MV-4-11 (cell line): ENCODE measurements around the gene VPS35.
"Not testable (repeated sequence)": the region's sequence is repeated elsewhere in the genome, so short reads cannot be mapped to it uniquely, and the experiment has no call there.

Experiments used
- DNase-seq: peaks from one replicate; lab custom pipeline; 2025; lab: John Stamatoyannopoulos, UW

VPS35 gene

GRCh38 chr16:46658925-46659324, 30.1 kb downstream of the VPS35 start:
- peak; percentile 100 for DNase-seq

GRCh38 chr16:46651305-46651704, 37.7 kb downstream of the VPS35 start:
- no peak for DNase-seq

GRCh38 chr16:46650254-46650623, 38.7 kb downstream of the VPS35 start:
- no peak for DNase-seq

GRCh38 chr16:46649588-46650253, 39.3 kb downstream of the VPS35 start:
- DNase-seq, result no peak

- no peak for DNase-seq
Observed at GRCh38 chr16:46648656-46649055, 40.3 kb downstream of the VPS35 start.

GRCh38 chr16:46638947-46639925, 49.7 kb downstream of the VPS35 start:
- DNase-seq, result peak; percentile 56

GRCh38 chr16:46632778-46633733, 55.9 kb downstream of the VPS35 start:
- no peak for DNase-seq

GRCh38 chr16:46629331-46630219, 59.4 kb downstream of the VPS35 start:
- DNase-seq, result peak; percentile 42

- DNase-seq, result no peak
Observed at GRCh38 chr16:46627746-46628145, 61.2 kb downstream of the VPS35 start.

- DNase-seq, result not testable (repeated sequence)
Observed at GRCh38 chr16:46626681-46627080, 62.3 kb downstream of the VPS35 start.

- not testable (repeated sequence) for DNase-seq
Observed at GRCh38 chr16:46624862-46625261, 64.1 kb downstream of the VPS35 start.

GRCh38 chr16:46623707-46624106, 65.3 kb downstream of the VPS35 start:
- DNase-seq, result not testable (repeated sequence)

GRCh38 chr16:46623246-46623645, 65.7 kb downstream of the VPS35 start:
- DNase-seq, result not testable (repeated sequence)

- peak; percentile 55 for DNase-seq
Observed at GRCh38 chr16:46621934-46622676, 66.9 kb downstream of the VPS35 start.

- DNase-seq, result peak; percentile 86
Observed at GRCh38 chr16:46621006-46621933, 67.7 kb downstream of the VPS35 start, which contains the start of gene SHCBP1. SHCBP1 (minus strand) TSS chr16:46621379; CDS start chr16:46621359, 20 bp downstream.

GRCh38 chr16:46620266-46621005, 68.5 kb downstream of the VPS35 start:
- DNase-seq, result peak; percentile 77

GRCh38 chr16:46618516-46618915, 70.5 kb downstream of the VPS35 start:
- no peak for DNase-seq

GRCh38 chr16:46614006-46614405, 75.0 kb downstream of the VPS35 start:
- no peak for DNase-seq
